Measurements from ENCODE around the gene USP15.

Gene USP15

DNA sequence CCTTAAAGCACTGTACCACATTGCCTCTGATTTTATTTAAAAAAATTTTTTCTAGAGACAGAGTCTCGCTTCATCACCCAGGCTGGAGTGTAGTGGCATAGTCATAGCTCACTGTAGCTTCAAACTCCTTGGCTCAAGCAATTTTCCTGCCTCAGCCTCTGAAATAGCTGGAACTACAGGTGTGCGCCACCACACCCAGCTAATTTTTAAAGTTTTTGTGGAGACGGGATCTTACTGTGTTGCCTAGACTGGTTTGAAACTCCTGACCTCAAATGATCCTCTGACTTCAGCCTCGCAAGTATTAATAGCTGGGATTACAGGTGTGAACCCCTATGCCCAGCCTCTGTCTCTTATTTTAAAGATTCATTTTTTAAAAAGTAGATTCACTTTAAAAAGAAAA is 5.3 kb downstream of the USP15 start:
- Histone ChIP-seq H3K27me3 (no peaks in the 10 kb centered on the region), H3K4me3 (no peak overlapping the region), H3K36me3 (peaks cover 9% of the 10 kb centered on the region; the same call in 1 of the 2 replicates), H3K9ac (no peak overlapping the region), H3K9me3 (no peaks in the 10 kb centered on the region; the same call in 1 of the 2 replicates), H4K20me1 (peaks cover 96% of the 10 kb centered on the region), H3K4me2 (no peak overlapping the region), H3K27ac (no peak overlapping the region), H3K4me1 (peaks cover 28% of the 10 kb centered on the region)
- TF ChIP-seq Cebpa-rat (IDR thresholded peaks at IDR 0.05) = no peak

- Histone ChIP-seq H4K20me1 (peaks cover 100% of the 10 kb centered on the region), H3K9me3 (no peaks in the 10 kb centered on the region; the same call in 1 of the 2 replicates), H3K4me3 (no peak overlapping the region), H3K4me2 (no peak overlapping the region), H3K9ac (no peak overlapping the region), H3K36me3 (peaks cover 9% of the 10 kb centered on the region; the same call in 1 of the 2 replicates), H3K27ac (no peak overlapping the region), H3K4me1 (peaks cover 20% of the 10 kb centered on the region), H3K27me3 (no peaks in the 10 kb centered on the region)
- TF ChIP-seq Cebpa-rat (IDR thresholded peaks at IDR 0.05) = no peak
Observed at GRCh38 chr12:62267026-62267425, 6.8 kb downstream of the USP15 start.

GRCh38 chr12:62267480-62267879 is 7.3 kb downstream of the USP15 start:
- Histone ChIP-seq H3K27me3 (no peaks in the 10 kb centered on the region), H3K36me3 (peaks cover 9% of the 10 kb centered on the region; the same call in 1 of the 2 replicates), H3K9ac (no peak overlapping the region), H4K20me1 (peaks cover 100% of the 10 kb centered on the region), H3K4me2 (no peak overlapping the region), H3K27ac (no peak overlapping the region), H3K4me1 (peaks cover 16% of the 10 kb centered on the region), H3K4me3 (no peak overlapping the region), H3K9me3 (no peaks in the 10 kb centered on the region; the same call in 1 of the 2 replicates)
- no peak for TF ChIP-seq Cebpa-rat (IDR thresholded peaks at IDR 0.05)

GRCh38 chr12:62268956-62269355 is 8.8 kb downstream of the USP15 start:
- Histone ChIP-seq H3K27me3 (no peaks in the 10 kb centered on the region), H3K9ac (no peak overlapping the region), H3K27ac (no peak overlapping the region), H3K4me2 (no peak overlapping the region), H4K20me1 (peaks cover 100% of the 10 kb centered on the region), H3K9me3 (no peaks in the 10 kb centered on the region; the same call in 1 of the 2 replicates), H3K4me3 (no peak overlapping the region), H3K36me3 (peaks cover 7% of the 10 kb centered on the region; the same call in 1 of the 2 replicates), H3K4me1 (peaks cover 8% of the 10 kb centered on the region)
- no peak for TF ChIP-seq Cebpa-rat (IDR thresholded peaks at IDR 0.05)

DNA sequence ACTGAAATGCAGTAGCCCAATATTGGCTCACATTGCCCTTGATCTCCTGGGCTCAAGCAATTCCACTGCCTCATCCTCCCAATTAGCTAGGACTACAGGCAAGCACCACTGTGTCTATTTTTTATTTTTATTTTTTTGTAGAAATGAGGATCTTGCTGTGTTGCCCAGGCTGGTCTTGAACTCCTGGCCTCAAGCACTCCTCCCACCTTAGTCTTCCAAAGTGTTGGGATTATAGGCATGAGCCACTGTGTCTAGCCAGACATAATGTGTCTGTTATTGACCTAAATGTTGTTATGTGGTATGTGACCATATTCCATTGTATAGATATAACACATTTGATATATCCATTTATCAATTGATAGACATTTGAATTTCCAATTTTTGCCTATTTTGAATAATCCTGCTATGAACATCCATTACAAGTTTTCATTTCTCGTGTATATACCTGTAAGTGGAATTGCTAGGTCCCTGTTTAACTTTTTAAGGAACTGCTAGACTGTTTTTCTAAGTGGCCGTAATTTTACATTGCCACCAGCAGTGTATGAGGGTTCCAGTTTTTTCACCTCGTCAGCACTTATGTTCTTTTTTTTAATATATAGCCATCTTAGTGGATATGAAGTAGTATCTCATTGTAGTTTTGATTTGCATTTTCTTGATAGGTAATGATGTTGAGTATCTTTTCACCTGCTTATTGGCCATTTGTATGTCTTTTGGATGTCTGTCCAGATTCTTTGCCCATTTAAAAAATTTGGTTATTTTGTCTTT is 9.4 kb downstream of the USP15 start:
- Histone ChIP-seq H3K27me3 (no peaks in the 10 kb centered on the region), H3K4me3 (no peak overlapping the region), H4K20me1 (peaks cover 100% of the 10 kb centered on the region), H3K9ac (no peak overlapping the region), H3K9me3 (no peaks in the 10 kb centered on the region; the same call in 1 of the 2 replicates), H3K4me1 (0 out of 2 replicates have a peak, but pooled peaks cover under 1% of the 10 kb centered on the region), H3K27ac (no peak overlapping the region), H3K4me2 (no peak overlapping the region), H3K36me3 (0 out of 2 replicates have a peak, but pooled peaks cover 5% of the 10 kb centered on the region)
- TF ChIP-seq Cebpa-rat (IDR thresholded peaks at IDR 0.05) = no peak

DNA sequence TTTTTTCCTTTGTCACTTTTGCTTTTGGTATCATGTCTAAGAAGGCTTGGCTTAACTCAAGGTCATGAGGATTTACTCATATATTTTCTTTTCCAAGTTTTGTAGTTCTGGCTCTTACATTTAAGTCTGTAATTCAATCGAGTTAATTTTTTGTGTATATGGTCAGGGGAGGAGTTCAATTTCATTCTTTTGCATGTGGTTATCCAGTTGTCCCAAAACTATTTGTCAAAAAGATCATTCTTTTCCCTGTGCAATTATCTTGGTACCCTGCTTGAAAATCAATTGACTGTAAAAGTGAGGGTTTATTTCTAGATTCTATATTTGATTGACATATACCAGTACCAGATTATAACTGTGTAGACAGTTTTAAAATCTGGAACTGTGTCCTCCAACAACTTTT is 10.2 kb downstream of the USP15 start:
- H3K27ac ChIP-seq = no peak overlapping the region
- 0 out of 2 replicates have a peak, but pooled peaks cover 5% of the 10 kb centered on the region for H3K36me3 ChIP-seq
- H3K4me2 ChIP-seq = no peak overlapping the region
- H4K20me1 ChIP-seq = peaks cover 100% of the 10 kb centered on the region
- H3K9ac ChIP-seq = no peak overlapping the region
- H3K4me3 ChIP-seq = no peak overlapping the region
- H3K27me3 ChIP-seq = no peaks in the 10 kb centered on the region
- no peak for TF ChIP-seq Cebpa-rat (IDR thresholded peaks at IDR 0.05)
- H3K9me3 ChIP-seq = no peaks in the 10 kb centered on the region; the same call in 1 of the 2 replicates
- no peaks in the 10 kb centered on the region for H3K4me1 ChIP-seq

GRCh38 chr12:62270872-62271271 is 10.7 kb downstream of the USP15 start:
- Histone ChIP-seq H3K4me1 (no peaks in the 10 kb centered on the region), H3K9ac (no peak overlapping the region), H4K20me1 (peaks cover 100% of the 10 kb centered on the region), H3K9me3 (no peaks in the 10 kb centered on the region; the same call in 1 of the 2 replicates), H3K27me3 (no peaks in the 10 kb centered on the region), H3K4me3 (no peak overlapping the region), H3K4me2 (no peak overlapping the region), H3K36me3 (0 out of 2 replicates have a peak, but pooled peaks cover 5% of the 10 kb centered on the region), H3K27ac (no peak overlapping the region)
- TF ChIP-seq Cebpa-rat (IDR thresholded peaks at IDR 0.05) = no peak

GRCh38 chr12:62272936-62273552 is 12.8 kb downstream of the USP15 start:
- Histone ChIP-seq H3K27me3 (no peaks in the 10 kb centered on the region), H3K4me1 (no peaks in the 10 kb centered on the region), H3K4me3 (no peak overlapping the region), H3K27ac (no peak overlapping the region), H3K9ac (no peak overlapping the region), H3K4me2 (no peak overlapping the region), H3K36me3 (peaks cover 6% of the 10 kb centered on the region; the same call in 1 of the 2 replicates), H3K9me3 (peaks cover 4% of the 10 kb centered on the region), H4K20me1 (peaks cover 100% of the 10 kb centered on the region)
- TF ChIP-seq Cebpa-rat (IDR thresholded peaks at IDR 0.05) = no peak

DNA sequence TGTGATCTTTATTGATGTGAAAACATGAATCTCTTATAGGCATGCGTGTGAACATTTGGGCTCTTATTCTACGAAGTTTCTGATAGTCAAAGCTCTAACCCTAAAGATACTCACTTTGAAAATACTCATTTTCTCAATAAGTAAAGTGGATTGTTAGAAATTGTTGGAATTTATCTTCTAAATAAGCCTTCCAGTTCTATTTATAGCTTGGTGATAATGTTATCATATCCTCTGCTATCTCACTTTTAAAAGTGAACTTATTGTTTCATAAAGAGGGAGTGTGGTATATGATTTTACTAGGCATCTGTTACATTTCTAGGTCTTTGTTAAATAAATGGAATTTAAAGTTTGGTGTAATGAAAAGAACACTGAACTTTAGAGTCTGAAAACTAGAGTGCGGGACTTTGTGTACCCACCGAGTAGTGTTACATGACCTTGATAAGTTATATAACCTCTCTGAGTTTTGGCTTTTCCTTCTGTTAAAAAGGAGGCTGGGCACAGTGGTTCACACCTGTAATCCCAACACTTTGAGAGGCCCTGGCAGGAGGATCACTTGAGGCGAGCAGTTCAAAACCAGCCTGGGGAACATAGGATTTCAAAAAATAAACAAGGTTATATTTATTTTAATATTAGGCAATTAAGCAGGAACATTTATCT is 13.6 kb downstream of the USP15 start:
- Histone ChIP-seq H4K20me1 (peaks cover 100% of the 10 kb centered on the region), H3K9me3 (peaks cover 4% of the 10 kb centered on the region), H3K9ac (no peak overlapping the region), H3K4me1 (no peaks in the 10 kb centered on the region), H3K4me2 (no peak overlapping the region), H3K27me3 (no peaks in the 10 kb centered on the region), H3K27ac (no peak overlapping the region), H3K4me3 (no peak overlapping the region), H3K36me3 (peaks cover 13% of the 10 kb centered on the region; the same call in 1 of the 2 replicates)
- no peak for TF ChIP-seq Cebpa-rat (IDR thresholded peaks at IDR 0.05)
